GM12865 (cell line): ENCODE results near the gene CCSER1.

ENCODE experiments used
- DNase-seq: peaks from one replicate; pipeline ENCODE4 v3.0.0; 2010; ENCODE audit warnings: low read depth
- H3K4me3 ChIP-seq: 2 replicates; pipeline ENCODE4 v1.5.1; 2011; ENCODE audit warnings: mild to moderate bottlenecking, low read depth, low read length, control low read depth
- CTCF ChIP-seq: IDR thresholded peaks from 2 replicates; pipeline ENCODE4 v1.5.1; 2011; ENCODE audit warnings: low read length, control low read depth, low read depth, inconsistent platforms; ENCODE audit not compliant: insufficient read depth; ENCODE audit errors: missing control alignments

The CCSER1 gene

GRCh38 chr4:90586799-90587198, 459.6 kb downstream of the CCSER1 start:
- TF ChIP-seq CTCF: no peak
- no peak overlapping the region for H3K4me3 ChIP-seq
- DNase-seq: no peak

- no peak for TF ChIP-seq CTCF
- H3K4me3 ChIP-seq: no peak overlapping the region
- DNase-seq: no peak
Measured at GRCh38 chr4:90597927-90598326, 470.7 kb downstream of the CCSER1 start.

- H3K4me3 ChIP-seq: no peak overlapping the region
- no peak for TF ChIP-seq CTCF
- no peak for DNase-seq
Measured at GRCh38 chr4:90598741-90599140, 471.5 kb downstream of the CCSER1 start.

DNA sequence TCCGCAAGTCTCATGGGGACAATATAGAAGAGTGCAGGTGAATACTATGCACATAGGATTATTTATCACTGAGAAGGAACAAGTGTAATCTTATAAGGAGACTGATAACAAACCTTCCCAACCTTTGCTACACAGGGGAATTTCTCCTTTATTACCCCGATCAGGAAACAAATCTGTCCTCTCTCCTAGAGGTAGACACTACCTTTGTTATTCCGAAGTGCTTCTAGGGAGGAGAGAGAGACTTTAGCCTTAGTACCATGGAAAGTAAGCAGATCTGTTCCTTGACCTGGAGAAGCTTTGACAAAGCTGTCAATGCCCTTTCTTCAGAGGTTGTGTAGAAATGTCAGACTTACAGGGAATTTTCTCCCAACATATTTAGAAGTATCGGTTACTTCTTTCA, 475.5 kb downstream of the CCSER1 start:
- no peak for TF ChIP-seq CTCF
- DNase-seq: no peak
- no peak overlapping the region for H3K4me3 ChIP-seq

DNA sequence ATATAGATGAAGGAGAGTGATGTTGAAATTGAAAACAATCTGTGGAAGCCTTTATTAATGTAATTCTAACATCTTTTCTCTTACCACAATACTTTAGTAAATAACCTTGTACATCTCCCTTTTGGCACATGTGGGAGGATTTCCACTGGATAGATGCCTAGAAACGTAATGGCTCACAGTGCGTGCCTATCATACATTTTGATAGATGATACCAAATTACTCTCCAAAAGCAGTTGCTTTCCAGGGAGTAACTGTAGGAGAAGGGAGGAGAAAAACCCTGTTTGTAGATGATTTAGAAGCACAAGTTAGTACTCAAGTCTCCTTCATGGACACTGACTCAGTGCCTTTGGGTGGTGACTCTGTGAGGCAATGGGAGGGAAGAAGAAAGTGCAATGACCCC, 476.3 kb downstream of the CCSER1 start:
- no peak overlapping the region for H3K4me3 ChIP-seq
- no peak for DNase-seq
- no peak for TF ChIP-seq CTCF

GRCh38 chr4:90606781-90607180, 479.6 kb downstream of the CCSER1 start:
- DNase-seq: no peak
- no peak for TF ChIP-seq CTCF
- H3K4me3 ChIP-seq: no peak overlapping the region

DNA sequence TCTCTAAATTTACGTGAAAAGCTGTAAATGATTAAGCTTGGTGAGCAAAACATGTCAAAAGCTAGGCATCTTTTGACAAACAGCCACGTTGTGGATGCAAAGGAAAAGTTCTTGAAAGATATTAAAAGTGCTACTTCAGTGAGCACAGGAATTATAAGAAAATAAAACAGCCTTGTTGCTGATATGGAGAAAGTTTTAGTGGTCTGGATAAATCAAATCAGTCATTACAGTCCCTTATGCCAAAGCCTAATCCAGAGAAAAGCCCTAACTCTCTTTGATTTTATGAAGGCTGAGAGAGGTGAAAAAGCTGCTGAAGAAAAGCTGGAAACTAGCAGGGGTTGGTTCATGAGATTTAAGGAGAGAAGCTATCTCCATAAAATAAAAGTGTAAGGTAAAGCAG, 487.2 kb downstream of the CCSER1 start:
- no peak overlapping the region for H3K4me3 ChIP-seq
- DNase-seq: no peak
- no peak for TF ChIP-seq CTCF
